Central memory CD8-positive, alpha-beta T cell (primary cell): ENCODE results near the gene SENP1.
"Not testable (repeated sequence)": the region's sequence is repeated elsewhere in the genome, so short reads cannot be mapped to it uniquely, and the experiment has no call there.

Experiments used
- ATAC-seq: fragments of 150-1000 bp; cut with Tn5 transposase; replicated peaks from 2 replicates; pipeline ENCODE4 v1.10.0; 2022; ENCODE audit warnings: mild to moderate bottlenecking, moderate FRiP score, moderate number of reproducible peaks; ENCODE audit not compliant: poor library complexity, severe bottlenecking; ENCODE audit errors: extremely low read depth
- DNase-seq, 2 donors: peaks; one replicate each; pipeline ENCODE4 v3.0.0; 2021; ENCODE audit warnings: low spot score in 2 of 2
- H3K27ac Mint-ChIP-seq: one replicate; pipeline ENCODE4 v1.8.0; 2022; ENCODE audit warnings: low read depth, mild to moderate bottlenecking, moderate library complexity, mixed read lengths
- H3K27me3 Mint-ChIP-seq: one replicate; pipeline ENCODE4 v1.8.0; 2022; ENCODE audit warnings: mixed read lengths
- H3K36me3 Mint-ChIP-seq: one replicate; pipeline ENCODE4 v1.8.0; 2022; ENCODE audit warnings: mild to moderate bottlenecking, moderate library complexity, mixed read lengths; ENCODE audit not compliant: insufficient read depth
- H3K4me1 Mint-ChIP-seq: one replicate; pipeline ENCODE4 v1.8.0; 2022; ENCODE audit warnings: mixed read lengths
- H3K4me3 Mint-ChIP-seq: one replicate; pipeline ENCODE4 v1.8.0; 2022; ENCODE audit warnings: mild to moderate bottlenecking, moderate library complexity, mixed read lengths
- H3K9me3 Mint-ChIP-seq: one replicate; pipeline ENCODE4 v1.8.0; 2022; ENCODE audit warnings: mixed read lengths

The SENP1 gene

DNA sequence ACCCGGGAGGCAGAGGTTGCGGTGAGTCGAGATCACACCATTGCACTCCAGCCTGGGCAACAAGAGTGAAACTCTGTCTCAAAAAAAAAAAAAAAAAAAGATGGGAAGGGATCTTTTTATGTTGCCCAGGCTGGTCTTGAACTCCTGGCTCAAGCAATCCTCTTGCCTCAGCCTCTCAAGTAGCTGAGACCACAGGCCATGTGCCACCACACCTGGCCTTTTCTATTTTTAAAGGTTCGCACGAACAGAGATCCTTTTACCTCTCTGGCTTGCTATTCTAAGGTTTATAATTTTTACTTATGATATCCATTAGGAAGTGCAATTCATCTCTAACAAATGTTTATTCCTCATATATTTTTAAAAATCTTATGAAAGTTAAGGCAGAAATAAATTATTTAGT lies 19.7 kb upstream of the SENP1 start:
- not testable (repeated sequence) for DNase-seq, H3K4me3 Mint-ChIP-seq, H3K36me3 Mint-ChIP-seq, ATAC-seq, H3K27ac Mint-ChIP-seq, H3K27me3 Mint-ChIP-seq, H3K9me3 Mint-ChIP-seq, H3K4me1 Mint-ChIP-seq

DNA sequence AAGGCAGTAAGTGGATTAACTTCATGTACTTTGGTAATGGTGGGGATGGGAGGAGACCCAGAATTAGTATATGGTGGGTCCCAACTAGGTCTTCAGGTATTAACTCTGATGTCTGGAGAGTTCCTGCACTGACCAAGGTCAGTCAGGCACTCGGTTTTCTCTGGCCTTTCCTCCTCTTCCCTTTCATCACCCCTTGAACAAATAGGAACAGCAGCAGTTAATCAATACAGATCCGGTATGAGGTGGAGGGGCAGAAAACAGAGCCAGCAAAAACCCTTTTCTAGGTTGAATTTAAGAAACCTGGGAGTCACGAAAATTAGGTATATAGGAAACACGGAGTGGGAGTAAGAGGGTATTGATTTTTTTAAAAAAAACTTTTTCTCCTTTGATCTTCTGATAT lies 17.3 kb upstream of the SENP1 start:
- ATAC-seq (no peak), DNase-seq (no peak)
- Mint-ChIP-seq H3K27me3 (peaks cover 7% of the 10 kb centered on the region), H3K9me3 (no peaks in the 10 kb centered on the region), H3K4me1 (peaks cover 13% of the 10 kb centered on the region), H3K4me3 (no peak overlapping the region), H3K36me3 (peaks cover 4% of the 10 kb centered on the region), H3K27ac (no peak overlapping the region)

DNA sequence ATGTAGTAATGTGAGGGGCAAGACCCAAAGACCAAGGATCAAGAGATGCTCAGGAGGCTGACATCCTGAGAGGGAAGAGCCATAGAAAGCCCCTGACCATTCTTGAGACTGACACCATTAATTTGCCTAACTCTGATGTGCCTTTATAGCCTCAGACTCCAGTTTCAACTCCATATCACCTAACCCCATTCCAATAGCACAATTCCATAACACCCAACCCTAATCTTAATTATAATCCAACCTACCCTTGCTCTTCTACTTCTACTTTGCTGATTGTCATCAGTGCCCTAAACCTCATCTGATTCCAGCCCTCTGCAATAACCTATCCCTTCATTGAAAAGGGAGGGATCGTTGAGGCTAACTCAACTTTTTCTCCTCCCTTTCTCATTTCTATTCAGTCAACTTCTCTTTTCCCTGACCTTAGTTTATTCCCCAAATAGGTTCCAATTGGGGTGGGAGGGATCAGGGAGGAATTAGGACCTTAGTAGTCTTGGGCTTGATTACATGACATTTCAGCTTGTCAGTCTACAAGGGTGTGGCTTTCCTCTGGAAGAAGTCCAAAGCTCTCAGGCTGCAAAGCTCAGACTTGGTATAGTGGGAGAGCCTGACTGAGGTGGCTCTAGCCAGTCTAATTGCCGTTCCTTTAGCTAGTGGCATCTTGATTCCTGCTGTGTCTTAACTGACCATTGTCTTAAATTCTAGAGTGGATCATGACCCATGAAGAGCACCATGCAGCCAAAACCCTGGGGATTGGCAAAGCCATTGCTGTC lies 16.4 kb upstream of the SENP1 start:
- H3K36me3 Mint-ChIP-seq, result peaks cover 1% of the 10 kb centered on the region
- H3K4me3 Mint-ChIP-seq, result no peak overlapping the region
- peaks cover 7% of the 10 kb centered on the region for H3K27me3 Mint-ChIP-seq
- H3K4me1 Mint-ChIP-seq, result peaks cover 13% of the 10 kb centered on the region
- no peak overlapping the region for H3K27ac Mint-ChIP-seq
- no peaks in the 10 kb centered on the region for H3K9me3 Mint-ChIP-seq
- no peak for DNase-seq
- ATAC-seq, result no peak

DNA sequence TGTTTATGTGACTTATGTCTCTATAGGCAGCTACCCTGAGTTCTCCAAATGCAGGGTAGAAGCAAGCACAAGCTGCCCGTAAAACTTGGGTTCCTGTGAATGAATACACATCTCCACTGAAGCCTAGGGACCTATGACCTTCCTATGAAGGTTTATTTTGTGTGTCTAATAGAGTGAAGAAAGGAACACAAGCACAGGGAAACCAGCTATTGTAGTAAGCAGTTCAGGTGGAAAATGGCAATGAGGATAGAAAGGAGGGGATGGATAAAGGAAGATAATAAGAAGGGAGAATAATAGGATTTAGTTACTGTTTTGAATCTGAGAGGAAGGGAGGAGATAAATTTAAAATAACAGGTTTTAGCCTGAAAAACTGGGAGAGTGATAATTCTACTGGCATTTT lies 15.6 kb upstream of the SENP1 start:
- Mint-ChIP-seq H3K4me3 (no peak overlapping the region), H3K4me1 (peaks cover 13% of the 10 kb centered on the region)

DNA sequence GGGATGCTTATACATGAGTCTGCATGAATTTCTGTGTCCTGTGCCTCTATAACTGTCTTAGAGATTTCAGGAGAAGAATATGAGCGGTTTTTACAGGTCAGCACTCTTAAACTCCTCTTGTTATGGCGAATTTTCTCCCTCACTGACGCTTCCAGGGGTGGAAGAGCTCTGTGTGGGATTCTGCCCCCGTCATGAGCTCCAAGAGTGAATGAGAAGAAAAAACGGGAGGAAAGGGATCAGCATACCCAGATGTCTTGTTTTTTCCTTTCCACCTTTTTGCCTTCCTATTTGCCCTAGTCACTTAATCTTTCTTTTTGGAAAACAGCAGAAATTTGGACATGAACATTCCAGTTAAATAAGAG lies 13.9 kb upstream of the SENP1 start:
- no peak overlapping the region for H3K27ac Mint-ChIP-seq

More for the DNA sequence above, 15.6 kb upstream of the SENP1 start:
- peaks cover 1% of the 10 kb centered on the region for H3K36me3 Mint-ChIP-seq
- H3K27me3 Mint-ChIP-seq, result peaks cover 7% of the 10 kb centered on the region
- H3K27ac Mint-ChIP-seq, result no peak overlapping the region
- no peak for ATAC-seq
- DNase-seq, result no peak
- H3K9me3 Mint-ChIP-seq, result no peaks in the 10 kb centered on the region

DNA sequence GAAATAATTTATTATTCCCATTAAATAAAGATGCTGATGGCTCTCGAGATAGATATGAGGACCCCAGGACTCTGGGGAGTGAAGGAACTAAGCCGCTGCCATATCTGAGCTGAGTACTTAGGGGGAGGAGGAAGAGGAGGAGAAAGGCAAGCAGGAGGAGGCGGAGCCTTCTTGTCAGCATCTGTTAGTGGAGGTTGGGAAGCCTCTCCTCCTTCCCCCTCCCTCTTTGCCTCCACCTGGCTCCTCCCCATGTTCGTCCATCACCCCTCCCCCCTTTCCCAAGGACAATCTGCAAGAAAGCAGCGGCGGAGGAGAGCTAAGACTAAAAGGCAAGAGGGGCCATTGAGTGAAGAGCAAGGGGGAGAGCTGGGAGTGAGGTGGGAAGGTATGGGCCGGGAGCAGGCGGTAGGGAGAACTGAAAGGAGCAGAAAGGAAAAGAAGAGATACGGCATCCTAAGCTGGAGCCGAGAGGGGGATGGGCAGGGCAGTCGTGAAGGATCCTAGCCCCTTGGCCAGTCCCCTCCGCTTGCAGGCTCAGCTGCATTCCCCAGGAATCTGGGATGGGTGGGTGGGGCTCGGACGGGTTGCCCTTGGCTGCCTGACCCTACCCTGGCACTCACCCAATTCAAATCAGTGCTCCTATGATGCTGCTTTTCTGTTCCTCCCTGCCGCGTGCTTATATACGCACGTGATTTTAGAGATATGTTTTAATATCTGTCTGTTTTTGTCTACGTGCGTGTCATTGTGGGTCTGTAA lies 13.4 kb upstream of the SENP1 start, which contains the start of gene PFKM:
PFKM (plus strand) TSS at position 287 of the 756 bp plus-strand sequence. CDS start 3,411 bp downstream, outside the sequence.
- Mint-ChIP-seq H3K4me3 (peak within 1 kb of the TSS; percentile 93), H3K27me3 (peaks cover 16% of the 10 kb centered on the region), H3K27ac (peak within 1 kb of the TSS; percentile 68), H3K9me3 (no peaks in the 10 kb centered on the region), H3K4me1 (peaks cover 13% of the 10 kb centered on the region), H3K36me3 (peaks cover 1% of the 10 kb centered on the region)
- ATAC-seq (peak; percentile 93), DNase-seq (peak; percentile 22 to 24)

More for the DNA sequence above, 13.9 kb upstream of the SENP1 start:
- Mint-ChIP-seq H3K9me3 (no peaks in the 10 kb centered on the region), H3K4me1 (peaks cover 13% of the 10 kb centered on the region), H3K36me3 (peaks cover 1% of the 10 kb centered on the region), H3K27me3 (peaks cover 11% of the 10 kb centered on the region), H3K4me3 (peak overlapping the region; percentile 93)
- DNase-seq, result no peak
- no peak for ATAC-seq

DNA sequence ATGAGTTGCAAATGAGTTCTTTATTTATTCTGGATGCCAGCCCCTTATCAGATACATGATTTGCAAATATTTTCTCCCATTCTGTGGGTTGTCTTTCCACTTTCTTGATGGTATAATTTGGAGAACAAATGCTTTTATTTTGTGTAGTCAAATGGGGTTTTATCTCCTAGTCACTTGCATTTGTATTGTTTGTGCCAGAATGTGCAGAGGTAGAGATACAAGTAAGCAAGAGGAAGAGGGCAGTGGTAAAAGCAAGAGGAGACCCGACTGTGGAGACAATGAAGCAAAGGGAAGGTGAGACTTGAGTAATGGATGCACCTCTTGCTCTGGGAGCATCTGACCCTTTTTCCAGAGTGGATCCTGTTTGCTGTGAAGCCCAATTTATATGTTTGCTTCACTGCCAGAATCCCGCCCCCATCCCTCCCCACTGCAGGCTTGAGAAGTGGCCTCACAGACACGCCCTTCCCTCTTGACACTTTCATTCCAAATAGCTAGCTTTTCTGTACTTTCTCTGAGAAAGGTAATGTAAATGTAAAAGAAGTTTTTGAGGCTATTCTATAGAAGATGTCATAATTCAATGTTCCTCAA lies 12.5 kb upstream of the SENP1 start:
- DNase-seq, result no peak
- peak overlapping the region; percentile 93 for H3K4me3 Mint-ChIP-seq
- H3K4me1 Mint-ChIP-seq, result peaks cover 13% of the 10 kb centered on the region
- peak overlapping the region; percentile 68 for H3K27ac Mint-ChIP-seq
- no peaks in the 10 kb centered on the region for H3K9me3 Mint-ChIP-seq
- H3K27me3 Mint-ChIP-seq, result peaks cover 20% of the 10 kb centered on the region
- H3K36me3 Mint-ChIP-seq, result peaks cover 1% of the 10 kb centered on the region
- no peak for ATAC-seq

DNA sequence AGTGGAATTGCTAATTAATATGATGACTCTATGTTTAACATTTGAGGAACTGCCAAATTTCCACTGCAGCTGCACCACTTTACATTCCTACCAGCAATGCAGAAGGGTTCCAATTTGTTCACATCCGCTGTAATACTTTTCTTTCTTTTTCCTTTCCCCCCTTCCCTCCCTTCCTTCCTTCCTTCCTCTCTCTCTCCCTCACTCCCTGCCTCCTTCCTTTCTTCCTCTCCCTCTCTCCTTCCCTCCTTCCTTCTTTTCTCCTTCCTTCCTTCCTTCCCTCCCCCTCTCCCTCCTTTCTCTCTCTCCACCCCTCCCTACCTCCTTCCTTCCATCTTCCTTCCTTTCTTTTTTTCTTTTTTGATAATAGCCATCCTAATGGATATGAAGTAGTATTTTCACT lies 10.1 kb upstream of the SENP1 start:
- ATAC-seq (no peak), DNase-seq (no peak)
- Mint-ChIP-seq H3K36me3 (peaks cover 1% of the 10 kb centered on the region), H3K27ac (no peak overlapping the region), H3K27me3 (peaks cover 20% of the 10 kb centered on the region), H3K4me3 (no peak overlapping the region), H3K4me1 (peaks cover 13% of the 10 kb centered on the region), H3K9me3 (no peaks in the 10 kb centered on the region)

DNA sequence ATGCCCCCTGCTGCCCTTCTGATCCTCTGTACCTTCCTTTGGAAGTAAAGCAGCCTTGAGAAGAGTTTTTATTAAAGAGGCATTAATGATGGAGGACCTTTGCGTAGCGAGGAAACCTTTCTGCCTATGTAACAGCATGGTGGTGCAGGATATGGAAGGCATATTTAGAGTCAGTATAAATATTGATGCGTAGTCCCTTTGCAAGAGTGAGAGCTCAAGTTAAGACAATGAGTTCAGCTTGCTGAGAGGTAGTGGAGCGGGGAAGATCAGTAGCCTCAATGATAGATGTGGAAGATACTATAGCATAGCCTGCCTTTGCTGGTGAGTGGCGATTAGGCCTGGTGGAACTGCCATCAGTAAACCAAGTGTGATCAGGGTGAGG lies 5.4 kb upstream of the SENP1 start:
- H3K4me1 Mint-ChIP-seq, ATAC-seq, H3K4me3 Mint-ChIP-seq, H3K9me3 Mint-ChIP-seq, H3K36me3 Mint-ChIP-seq, DNase-seq, H3K27ac Mint-ChIP-seq: not testable (repeated sequence)
- peaks cover 14% of the 10 kb centered on the region for H3K27me3 Mint-ChIP-seq

DNA sequence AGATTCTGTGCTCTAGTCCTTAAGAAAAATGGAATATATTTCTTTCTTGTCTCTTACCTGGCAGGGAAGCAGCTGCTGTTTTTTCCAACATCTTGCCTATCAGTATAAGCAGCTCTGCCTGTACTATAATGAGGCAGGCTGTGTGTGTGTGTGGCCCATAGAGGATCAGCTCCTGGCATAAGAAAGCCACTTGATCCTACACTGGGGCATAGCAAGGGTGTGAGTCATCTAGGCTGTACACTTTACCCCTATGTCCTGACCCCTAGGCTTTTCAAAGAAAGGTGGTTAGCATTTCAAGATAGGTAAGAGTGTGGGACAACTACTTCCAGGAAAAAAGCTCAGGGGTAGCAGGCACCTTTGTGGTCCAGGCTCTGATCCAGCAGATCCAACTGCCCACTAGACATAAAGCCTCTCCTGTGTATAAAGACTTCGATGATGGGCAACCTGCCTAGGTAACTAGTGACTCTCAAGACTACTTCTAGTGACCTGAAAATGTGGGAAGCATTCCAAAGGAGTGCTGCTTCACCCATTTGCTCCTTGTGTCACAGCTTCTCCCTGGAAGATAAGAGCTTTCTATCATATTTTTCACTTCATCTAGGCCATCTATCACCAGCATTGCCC lies 4.9 kb upstream of the SENP1 start:
- peaks cover 6% of the 10 kb centered on the region for H3K36me3 Mint-ChIP-seq
- H3K4me1 Mint-ChIP-seq, result peaks cover 7% of the 10 kb centered on the region
- no peak for ATAC-seq
- peaks cover 14% of the 10 kb centered on the region for H3K27me3 Mint-ChIP-seq
- H3K9me3 Mint-ChIP-seq, result no peaks in the 10 kb centered on the region
- H3K27ac Mint-ChIP-seq, result no peak overlapping the region
- H3K4me3 Mint-ChIP-seq, result no peak overlapping the region
- no peak for DNase-seq

DNA sequence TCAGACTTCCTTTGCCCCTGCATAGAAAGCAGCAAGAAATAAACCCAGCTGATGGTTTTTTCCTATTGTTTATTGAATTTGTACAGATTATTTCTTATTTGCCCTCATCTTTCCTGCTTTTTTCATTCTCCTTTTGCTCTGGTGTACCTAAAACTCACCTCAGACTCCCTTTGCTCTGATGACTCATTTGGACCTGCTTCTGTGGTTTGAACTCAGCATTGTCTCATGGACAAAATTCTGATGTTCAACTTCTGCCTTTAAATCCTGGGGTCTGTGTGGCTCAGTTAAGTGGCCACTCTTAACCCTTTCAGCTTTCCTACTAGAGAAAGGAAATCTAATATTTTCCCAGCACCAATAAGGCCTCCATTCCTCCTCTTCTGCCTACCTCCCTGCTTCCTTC lies 3.5 kb upstream of the SENP1 start:
- Mint-ChIP-seq H3K27me3 (peaks cover 6% of the 10 kb centered on the region), H3K4me3 (no peak overlapping the region), H3K4me1 (peaks cover 17% of the 10 kb centered on the region), H3K27ac (peak overlapping the region; percentile 5), H3K36me3 (peaks cover 13% of the 10 kb centered on the region), H3K9me3 (no peaks in the 10 kb centered on the region)
- no peak for DNase-seq
- no peak for ATAC-seq

DNA sequence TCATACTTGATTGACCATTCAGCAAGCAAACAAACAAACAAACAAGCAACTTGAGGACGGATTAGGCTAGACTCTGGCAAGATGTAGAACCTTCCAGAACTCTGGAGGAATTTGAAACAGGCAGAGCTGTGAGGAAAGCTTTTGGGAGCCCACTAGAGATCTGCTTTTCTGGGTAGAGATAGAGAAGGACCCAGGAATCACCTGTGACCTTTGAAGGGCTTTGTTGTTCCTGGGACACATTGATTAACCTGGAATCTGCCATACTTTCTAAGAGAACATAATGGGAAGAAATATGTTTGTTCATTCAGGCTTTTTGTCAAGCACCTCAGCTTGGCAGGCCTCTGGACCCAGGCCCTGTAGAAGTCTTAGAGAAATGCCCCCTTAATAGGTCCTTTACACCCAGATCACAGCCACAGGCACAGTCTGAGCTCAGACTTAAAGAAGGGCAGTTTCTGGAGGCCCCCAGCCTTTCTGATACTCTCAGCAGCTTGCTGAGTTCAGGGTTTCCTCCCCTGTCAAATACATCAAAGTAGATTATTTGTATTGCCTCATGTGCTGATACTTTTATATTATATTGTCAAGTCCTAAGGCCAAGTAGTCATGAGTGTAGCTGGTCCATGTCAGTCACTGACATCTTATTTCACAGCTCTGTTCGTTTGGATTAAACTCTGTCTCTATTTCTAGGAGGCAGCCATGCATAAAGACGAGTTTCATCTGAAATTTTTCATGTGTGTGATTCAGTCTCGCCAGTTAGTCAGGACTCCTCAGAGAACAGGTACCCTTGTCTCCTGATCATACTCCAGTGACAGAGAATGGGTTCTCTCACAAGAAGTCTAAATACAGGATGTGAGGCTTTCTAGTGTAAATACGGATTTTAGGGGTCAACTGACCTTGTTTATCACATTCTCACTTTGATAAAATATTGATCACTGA lies 1.1 kb upstream of the SENP1 start:
- Mint-ChIP-seq H3K27ac (peak overlapping the region; percentile 92), H3K4me1 (peaks cover 34% of the 10 kb centered on the region), H3K4me3 (peak overlapping the region; percentile 93), H3K9me3 (no peaks in the 10 kb centered on the region), H3K36me3 (peaks cover 16% of the 10 kb centered on the region), H3K27me3 (no peaks in the 10 kb centered on the region)
- no peak for DNase-seq
- no peak for ATAC-seq
